ENCODE measurements around the gene ADI1.
"Not testable (repeated sequence)": the region's sequence is repeated elsewhere in the genome, so short reads cannot be mapped to it uniquely, and the experiment has no call there.

ADI1 gene

DNA sequence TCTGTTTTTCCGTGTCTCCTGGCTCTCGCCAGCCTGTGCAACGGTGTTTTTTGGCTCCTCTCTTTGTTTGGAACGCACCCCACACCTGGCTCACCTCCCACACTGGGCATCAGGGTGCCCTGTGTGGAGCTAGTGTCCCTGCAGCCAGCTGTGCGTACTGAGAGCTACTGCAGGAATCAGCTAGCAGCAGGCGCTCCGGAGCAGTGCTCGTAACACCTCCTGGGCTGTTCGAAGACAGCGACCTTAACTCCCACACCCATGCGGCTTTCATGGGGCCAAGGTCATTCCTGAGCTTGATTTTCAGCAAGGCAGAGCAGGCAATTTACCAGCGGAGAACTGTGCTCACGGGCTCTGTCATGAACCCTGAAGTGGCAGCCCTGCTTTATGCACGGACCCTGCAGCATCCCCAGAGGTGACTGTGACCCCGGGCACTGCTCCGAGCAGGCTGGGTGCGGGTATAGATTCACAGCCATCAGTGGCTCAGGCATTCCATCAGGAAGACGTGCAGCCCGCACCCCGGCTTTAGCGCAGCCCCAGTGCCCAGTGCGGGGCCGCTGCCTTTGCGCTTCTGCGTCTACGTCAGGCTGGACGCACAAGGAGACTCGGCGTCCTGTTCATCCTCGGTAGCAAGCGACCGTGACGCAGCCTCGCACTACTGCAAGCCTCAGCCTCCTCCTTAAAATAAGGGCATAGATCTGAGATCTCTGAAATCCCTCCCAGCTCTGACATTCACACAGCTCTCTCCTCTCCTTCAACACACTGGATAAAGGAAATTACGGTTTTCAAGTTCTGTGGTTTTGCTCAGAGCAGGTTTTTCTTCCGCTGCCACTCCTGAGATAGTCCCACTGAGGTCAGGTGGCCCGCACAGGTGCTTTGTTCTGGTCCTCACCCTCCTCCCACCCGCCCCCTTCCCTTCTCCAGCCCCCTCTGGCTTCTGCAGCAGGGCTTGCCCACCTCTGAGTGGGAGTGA lies 58.2 kb downstream of the ADI1 start:
- DNase-seq, result no peak

DNA sequence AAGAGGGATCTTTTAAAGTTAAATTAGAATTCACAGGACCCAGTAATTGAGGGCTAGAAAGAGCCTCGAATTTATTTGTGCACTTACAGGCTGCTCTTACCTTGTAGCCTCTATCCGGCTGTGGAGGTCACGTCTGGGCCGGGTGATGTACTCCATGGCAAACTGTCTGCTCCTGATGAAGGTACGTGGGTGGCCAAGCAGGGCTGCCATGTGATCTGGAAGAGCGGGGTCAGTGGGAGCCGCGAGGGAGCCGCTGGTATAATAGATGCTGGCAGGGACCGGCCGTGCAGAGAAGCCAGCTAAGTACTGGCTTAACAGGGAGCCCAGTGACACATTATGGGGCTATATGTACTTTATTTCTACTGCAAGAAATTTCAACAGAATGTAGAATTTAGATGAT lies 59.2 kb downstream of the ADI1 start:
- no peak for DNase-seq

DNA sequence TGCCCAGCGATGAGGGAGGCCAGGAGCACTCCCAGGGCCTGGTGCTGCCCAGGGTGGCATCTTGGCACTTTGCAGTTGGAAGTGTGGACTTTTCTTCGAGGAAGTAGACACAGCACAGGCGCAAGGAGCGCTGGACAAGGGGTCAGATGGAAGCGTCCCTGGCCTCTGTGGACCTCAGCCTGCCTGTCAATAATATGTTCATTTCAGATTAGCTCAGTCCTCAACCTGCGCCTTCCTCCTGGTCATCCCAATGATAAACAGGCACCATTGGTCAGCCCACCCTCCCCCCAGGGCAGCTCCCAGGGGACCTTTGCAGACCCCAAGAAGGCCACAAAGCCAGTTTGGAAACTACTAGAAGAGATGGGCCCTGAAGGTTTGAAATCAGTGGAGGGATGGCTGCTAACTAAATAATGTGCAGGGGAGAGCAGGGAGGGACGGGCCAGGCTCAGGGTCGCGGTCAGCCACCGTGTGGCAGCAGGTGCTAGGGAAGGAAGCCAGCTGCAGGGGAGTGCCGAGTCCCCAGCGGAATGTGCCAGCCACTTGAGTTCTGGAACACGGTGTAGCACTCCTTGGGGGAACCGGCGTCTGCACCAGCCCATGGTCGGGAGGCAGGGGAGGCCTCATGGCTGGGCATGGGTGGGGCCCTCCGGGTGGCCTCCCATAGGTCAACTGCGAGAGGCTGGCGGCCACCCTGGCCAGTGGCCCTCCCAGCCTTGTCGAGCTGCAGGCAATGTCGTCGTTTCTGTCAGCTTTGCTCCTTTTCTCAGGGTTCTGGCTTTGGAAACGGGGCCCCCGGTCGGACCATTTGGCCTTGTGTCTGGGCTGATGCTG lies 59.9 kb downstream of the ADI1 start:
- DNase-seq, result no peak

DNA sequence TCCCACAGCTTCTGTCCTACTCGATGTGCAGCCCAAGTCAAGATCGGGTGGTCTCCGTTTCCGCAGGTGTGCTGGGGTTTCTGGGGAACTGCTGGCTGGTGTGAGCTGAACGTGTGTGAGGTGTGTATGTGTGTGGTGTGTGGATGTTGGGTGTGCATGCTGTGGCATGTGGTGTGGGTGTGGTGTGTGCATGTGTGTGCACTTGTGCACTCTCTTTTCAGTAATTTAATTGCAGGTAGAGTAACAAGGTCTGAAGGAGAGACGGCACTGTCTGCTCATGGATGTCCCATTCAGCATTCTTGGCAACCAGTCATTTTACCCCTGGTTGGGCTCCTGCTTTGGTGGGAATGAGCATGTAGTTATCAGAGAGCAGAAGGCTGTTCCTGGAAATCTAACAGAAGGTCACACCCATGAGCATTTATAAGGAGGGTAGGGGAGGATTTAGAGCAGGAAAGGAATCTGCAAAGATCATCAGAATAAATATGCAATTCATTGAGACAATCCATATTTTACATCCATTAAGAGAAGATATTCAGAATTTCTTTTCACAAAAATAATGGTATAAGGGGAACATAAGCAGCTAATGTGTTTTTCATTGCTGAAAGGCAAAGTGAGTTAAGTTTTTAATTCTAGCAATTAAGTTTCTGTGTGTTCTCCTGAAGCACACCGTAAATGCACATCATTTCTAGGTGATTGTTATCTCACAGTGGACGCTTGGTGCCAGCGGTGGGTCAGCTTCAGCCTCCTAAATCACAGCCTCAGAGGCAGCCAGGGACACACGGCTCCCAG lies 60.7 kb downstream of the ADI1 start:
- DNase-seq, result no peak

DNA sequence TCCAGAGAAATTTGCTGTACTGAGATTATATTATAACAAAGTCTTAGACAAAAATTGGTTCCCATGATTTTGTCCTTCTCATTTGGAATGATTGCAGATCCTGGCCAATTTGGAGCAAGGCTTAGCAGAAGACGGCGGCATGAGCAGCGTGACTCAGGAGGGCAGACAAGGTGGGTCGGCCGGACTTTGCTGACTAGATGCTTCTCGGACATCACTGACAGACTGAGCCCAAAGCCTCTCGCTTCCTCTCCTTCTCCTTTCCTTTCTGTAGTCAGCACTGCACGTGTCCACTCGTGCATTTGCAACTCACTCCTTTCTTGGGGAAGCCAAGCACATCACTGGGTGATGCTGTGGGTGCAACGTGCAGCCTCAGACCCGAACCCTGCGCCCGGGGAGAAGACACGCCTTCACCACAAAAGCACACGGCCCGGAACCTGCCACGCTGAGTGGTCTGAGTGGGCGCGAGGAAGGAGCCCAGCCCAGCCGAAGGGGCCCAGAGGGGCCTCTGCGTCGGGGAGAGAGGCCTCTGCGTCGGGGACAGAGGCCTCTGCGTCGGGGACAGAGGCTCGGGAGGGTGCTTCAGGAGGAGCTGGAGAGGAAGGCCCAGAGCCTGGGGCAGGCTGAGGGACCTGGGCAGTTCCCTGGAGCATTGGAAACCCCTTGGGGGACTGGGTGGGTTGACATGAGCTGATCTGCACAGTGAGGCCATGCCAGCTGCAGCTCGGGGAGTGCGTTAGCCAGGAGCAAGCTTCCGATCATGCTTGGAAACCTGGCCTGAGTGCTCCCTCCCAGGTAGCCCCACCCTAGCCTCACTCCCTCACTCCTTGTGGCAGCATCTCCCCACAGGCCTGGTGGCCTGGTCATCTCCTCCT lies 61.6 kb downstream of the ADI1 start:
- no peak for DNase-seq

DNA sequence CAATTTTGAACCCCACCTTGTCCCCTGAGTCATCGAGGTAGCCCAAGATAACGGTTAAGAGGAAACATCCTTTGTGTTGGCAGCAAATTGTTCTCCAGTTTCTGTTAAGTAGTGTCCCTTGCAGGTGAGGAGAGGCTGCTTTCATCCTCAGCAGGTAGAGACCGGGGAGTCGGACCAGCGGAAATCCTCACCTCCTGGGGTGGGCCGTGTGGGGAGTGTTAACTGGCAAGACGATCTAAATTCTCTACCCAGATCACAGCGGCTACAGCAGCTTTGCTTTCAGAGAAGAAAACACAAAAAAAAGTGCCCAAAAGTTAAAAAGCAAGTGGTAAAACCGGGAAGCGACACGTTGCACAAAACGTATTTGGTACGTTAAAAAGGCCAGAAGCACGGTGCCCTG lies 63.2 kb downstream of the ADI1 start:
- no peak for DNase-seq

DNA sequence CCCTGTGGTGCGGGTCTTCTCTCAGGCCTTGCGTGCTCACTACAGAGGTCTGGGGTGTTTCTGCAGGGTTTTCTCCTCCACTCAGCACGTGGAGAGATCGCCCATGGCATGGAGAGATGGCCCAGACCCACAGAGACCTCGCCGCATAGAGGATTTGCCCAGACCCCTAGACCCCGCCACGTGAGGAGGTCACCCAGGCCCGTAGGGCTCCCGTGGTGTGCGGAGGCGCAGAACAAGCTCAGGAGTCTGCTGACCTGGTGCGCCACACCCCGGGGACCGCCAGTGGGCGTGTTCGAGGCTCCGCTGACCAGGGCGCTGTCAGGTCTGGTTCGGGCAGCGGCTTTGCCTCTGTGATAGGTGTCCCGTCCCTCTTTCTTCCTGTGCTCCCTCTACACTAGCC lies 64.5 kb downstream of the ADI1 start:
- no peak for DNase-seq

DNA sequence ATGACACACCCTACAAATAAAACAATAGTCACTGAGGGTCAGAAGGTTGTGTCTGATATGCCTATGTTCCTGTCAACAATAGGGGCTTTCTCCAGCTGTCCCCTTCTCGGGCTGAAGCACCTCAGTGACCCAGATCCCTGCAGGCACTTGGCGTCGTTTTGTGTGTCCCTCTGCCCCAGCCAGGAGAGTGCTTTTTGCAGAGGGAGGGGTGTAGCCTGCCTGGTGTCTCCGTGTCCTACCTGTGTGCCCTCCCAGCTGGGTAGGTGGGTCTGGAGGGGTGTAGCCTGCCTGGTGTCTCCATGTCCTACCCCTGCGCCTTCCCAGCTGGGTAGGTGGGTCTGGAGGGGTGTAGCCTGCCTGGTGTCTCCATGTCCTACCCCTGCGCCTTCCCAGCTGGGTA lies 65.3 kb downstream of the ADI1 start:
- not testable (repeated sequence) for DNase-seq

DNA sequence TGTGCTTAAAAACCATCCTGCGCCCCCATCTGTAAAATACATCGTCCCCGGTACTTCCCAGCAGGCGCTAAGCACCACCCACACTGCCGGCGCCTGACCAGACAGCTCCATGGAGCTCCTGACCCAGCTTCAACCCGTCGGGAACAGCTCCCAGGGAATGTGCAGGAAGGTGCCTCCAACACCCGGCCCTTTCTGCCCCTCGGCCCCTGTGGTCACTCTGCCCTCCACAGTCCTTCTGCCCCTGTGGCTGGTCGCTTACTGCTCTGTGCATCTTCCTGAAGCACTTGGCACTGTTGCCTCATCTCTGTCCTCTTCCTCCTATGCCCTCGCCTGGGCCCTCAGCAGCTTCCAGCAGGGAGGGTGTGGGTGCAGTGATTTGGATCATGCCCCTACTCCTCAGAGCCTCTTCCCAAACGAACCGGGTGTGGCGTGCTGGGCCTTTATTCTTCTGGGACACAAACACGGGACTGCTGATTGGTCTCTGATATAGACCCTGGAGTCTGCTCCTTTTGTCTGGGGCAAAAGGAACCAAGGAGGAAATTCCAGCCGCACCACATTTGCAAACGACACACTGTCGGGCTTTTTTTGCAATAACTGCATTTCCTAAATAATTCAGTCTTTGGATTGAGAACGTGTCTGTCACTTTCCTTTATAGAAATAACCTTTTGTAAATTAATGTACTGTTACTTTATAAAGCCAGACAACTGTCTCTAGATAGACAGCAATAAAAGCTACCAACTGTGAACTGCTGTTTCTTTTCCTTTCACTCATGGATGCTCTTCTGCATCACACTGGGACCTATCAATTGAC lies 65.9 kb downstream of the ADI1 start:
- DNase-seq, result no peak

DNA sequence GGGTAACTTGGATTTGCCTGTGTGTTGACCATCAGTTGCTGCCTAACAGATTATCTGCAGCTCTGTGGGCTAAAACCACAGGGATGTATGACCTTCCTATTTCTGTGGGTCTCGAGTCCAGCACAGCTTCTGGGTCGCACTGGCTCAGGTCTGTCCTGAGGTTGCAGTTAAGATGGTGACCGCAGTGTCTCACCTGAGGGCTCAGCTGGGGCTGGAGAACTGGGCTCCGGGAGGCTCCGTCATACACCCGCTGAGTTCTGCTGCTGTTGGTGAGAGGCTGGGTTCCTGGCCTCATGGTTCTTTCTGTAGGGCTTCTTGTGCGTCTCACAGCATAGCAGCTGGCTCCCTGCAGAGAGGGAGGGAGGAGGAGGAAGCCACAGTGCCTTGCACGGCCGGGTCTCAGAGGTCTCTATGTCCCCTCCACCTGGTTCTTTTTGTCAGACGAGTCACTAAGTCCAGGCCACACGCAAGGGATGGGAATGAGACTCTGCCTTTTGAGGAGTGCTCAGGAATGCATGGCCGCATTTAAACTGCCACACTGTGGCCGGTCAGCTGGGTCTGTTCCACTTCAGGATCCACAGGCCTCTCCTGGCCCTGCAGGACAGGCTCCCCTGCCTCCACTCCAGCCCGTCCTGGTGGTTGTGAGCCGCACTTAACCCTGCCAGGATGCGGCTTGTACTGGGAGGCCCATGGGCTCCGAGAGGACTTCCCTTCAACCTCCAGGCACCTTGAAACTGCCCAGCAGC lies 67.2 kb downstream of the ADI1 start:
- no peak for DNase-seq

DNA sequence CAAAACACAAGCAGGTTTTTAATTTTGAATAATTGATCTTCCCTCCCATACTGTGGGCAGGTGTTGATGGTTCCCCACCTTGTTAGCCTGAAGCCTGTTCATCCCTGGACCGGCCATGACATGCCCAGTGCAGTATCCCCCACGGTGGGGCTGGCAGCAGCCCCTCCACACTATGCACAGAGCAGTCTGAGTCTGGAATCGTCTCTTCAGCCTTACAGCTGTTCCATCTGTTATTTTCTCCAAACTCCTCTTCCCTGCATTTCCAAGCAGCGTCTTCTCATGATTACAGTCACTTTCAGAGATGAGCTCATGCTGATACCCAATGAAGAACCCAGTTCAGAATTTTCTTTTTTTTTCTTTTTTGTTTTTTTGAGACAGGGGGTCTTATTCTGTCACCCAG lies 68.2 kb downstream of the ADI1 start:
- no peak for DNase-seq

DNA sequence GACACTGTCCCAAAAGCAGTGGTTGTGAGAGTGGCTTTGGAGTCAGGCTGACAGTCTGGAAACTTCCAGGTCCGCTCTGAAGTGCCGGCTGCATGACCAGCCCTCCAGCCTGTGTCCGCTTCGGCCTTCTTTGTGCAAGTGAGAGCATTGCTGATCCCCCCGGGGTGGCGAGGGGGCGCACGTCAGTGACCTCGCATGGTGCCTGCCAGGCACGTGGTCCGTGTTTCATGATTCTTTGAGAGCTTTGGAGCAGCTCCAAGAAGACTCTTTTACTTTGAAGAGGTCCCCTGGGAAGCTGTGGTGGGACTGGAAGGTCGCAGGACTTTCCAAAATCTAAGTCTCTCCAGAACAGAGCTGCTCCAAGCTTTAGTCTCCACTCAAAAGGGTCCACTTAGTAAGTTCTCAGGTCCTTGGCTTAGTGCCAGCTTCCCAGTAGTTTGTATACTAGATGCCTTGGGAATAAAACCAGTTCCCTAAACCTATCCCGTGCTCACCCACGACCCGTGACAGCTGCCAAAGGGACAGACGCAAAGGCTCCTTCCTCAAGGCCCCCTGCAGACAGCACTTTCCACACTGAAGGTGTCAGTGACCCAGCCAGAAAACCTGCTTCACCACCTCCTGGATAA lies 68.8 kb downstream of the ADI1 start:
- DNase-seq, result no peak

DNA sequence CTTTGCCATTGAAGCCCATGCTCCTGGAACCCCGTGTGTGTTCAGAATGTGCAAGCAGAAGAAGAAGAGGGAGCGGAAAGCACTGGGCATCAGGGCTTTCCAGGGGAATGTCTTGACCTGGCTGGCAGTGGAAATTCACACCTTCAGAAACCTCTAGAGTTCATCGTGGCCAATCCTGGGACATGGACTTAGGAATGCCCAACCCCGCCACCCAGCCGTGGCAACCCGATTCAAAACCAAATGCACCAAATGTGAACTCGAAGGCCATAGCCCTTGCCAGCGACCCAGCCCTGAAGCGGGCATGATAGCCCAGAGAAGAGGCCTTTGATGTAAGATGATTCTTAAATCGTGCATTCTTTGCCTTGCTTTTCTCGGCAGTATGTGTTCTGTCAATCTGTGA lies 69.4 kb downstream of the ADI1 start:
- no peak for DNase-seq

DNA sequence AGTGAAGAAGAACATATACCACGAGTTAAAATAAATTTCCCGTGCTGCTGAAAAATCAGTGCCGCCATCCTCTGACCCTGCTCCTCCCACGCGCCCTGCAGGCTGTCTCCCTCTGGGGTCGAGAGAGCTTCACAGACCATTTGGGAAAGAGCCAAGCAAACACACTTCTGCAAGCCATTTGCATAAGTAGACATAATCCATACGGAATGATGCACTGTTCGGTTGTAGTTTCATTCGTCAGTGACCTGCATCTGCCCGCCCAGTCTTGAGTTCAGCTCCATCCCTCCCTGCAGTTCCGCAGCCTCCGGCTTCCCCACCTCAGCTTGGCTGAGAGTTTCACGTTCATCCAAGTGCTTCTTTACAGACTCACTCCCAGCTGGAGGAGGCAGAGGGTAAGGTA lies 70.2 kb downstream of the ADI1 start:
- no peak for DNase-seq

DNA sequence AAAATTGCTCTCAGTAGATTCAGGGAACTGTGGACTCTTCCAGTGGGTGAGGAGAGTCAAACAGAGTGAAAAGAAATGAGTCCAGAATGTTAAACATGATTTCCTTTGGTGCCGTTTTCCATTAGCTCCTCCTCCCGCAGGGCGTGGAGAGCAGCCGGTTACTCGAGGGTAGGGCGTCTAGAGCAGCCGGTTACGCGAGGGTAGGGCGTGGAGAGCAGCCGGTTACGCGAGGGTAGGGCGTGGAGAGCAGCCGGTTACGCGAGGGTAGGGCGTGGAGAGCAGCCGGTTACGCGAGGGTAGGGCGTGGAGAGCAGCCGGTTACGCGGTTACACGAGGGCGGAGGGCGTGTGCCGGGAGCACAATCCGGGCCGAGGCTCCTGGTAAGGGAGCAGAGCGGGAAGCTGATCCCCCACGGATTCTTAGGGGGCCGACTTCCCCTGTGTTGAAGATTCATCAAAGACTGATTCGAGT lies 70.9 kb downstream of the ADI1 start:
- DNase-seq, result not testable (repeated sequence)

DNA sequence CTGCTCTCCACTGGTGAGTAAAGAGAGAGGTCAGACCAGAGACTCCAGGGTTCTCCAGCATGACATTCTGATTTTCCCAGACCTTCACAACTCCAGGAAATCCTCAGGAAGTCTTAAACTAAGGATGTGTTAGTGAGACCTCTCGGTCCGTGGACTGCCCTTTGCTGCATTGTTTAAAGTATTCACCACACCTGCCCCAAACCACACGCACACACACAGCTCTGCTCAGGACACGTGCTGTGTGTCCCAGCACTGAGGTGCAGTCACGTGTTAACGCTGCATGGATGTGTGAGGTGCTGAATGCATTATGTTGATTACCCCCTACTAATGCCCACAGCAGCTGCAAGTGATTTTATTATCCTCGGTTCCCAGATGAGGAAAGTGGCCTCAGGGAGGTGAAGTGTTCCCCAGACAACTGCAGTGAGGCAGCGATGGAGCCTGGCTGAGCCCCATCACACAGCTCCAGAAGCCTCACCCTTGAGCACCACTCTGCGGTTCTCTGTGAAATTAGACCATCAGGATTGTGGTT lies 71.5 kb downstream of the ADI1 start:
- DNase-seq, result no peak
